ENCODE data around the gene KCNF1.

Gene KCNF1, protein sequence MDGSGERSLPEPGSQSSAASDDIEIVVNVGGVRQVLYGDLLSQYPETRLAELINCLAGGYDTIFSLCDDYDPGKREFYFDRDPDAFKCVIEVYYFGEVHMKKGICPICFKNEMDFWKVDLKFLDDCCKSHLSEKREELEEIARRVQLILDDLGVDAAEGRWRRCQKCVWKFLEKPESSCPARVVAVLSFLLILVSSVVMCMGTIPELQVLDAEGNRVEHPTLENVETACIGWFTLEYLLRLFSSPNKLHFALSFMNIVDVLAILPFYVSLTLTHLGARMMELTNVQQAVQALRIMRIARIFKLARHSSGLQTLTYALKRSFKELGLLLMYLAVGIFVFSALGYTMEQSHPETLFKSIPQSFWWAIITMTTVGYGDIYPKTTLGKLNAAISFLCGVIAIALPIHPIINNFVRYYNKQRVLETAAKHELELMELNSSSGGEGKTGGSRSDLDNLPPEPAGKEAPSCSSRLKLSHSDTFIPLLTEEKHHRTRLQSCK

DNA sequence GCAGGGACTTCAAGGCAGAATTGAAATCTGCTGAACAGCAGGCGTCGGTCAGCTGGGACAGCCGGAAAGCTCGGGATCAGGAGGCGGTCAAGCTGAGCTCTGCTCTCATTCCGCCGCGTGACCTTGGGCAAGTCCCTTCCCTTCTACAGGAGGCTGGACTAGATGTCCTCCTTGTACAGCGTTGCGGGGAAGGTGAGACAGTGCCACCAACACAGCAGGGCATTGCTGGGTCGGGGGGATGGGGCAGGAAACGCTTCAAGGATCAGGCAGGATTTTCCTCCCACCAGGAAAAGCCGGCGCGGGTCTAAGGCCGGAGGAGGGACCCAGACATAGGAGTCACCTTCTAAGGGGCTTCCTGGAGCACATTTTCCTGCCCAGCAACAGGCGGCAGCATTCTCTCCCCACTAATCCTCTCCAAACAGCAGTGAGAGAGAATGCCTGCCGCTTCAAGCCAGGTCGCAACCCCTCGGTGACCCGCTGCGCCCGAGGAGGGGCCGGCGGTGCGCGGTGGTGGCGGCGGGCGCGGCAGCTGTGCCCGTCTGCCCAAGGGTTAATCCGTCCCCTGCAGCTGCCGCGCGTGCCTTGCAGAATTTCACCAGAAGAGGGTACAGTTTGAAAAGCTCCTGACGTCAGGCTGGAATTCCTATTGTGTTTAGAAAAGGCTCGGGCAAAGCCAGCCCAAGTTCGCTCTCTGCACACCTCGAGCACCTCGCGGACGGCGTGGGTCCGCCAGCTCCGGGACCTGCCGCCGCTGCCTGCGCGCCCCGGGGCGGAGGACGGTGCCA is at the start of gene KCNF1:
Gene KCNF1, plus strand, starts transcription at position 644 of the 785 bp plus-strand sequence. CDS start 493 bp downstream, outside the sequence.
- DNase-seq, result no peak

- no peak for DNase-seq
Measured at GRCh38 chr2:10862330-10862729, 49.4 kb upstream of the KCNF1 start.

DNA sequence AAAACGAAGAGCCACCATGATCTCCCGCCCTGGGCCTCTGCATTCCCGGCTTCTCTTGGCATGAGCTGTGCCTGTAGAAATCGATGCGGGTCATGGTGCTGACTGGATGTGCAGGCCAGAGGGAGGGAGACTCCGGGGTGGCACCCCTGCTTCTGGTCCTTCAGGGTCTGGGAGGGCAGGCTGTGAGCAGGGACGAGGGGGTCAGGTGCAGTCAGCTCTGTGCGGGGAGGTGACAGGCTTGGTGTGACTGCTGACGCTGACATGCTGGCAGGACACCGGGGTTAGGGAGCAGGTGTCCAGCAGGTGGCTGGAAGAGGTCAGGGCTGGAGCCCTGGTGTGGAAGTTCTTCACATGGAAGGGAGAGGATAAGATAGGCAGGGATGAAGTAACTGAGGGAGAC is 48.7 kb upstream of the KCNF1 start:
- DNase-seq, result no peak

DNA sequence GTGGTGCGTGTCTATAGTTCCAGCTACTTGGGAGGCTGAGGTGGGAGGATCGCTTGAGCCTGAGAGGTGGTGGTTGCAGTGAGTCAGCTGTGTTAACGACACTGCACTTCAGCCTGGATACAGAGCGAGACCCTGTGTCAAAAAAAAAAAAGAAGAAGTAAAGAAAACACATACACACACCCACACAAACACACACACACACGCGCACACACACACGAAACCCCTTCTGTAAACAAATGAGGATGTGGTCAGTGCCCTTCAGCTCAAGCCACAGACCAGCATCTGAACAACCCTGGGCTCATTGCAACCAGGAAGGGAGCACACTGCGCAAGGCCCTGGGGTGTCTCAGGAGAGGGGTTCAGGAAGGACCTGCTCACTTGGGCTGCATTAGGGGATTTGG is 47.9 kb upstream of the KCNF1 start:
- no peak for DNase-seq

GRCh38 chr2:10864251-10864650 is 47.5 kb upstream of the KCNF1 start:
- no peak for DNase-seq

- no peak for DNase-seq
Measured at GRCh38 chr2:10864861-10865636, 46.7 kb upstream of the KCNF1 start.

GRCh38 chr2:10865841-10866240 is 45.9 kb upstream of the KCNF1 start:
- DNase-seq, result no peak

DNA sequence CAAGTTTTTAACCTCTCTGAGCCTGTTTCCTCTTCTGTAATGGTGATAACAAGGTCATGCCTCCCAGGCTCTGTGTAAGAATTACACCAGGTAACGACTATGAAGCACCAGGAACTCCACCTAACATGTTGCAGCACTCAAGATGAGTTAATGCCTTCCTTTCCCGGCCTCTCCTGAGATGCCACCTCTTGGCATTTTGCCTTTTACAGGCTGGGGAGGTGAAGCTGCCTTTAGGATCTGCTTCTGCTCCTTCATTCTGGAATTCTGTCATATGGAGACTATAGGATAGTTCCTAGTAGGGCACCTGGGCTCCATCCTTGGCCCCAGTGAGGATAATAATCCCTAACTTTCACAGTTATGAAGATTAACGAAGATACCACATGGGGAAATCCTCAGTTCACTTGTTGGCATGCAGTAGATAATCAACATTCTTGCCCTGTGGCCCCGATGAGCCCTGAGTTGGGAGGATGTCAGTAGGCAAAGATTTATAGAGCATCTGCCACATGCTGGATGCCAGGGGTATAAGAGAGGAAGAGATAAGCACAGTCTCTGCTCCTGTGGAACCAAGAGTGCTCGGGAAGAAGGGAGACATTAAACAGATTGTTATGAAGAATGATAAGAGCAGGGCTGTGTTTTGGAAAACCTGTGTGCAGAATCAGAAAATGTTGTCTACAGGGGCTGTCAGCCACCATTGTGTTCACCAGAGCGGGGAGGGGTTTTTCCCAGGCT is 43.9 kb upstream of the KCNF1 start:
- no peak for DNase-seq

DNA sequence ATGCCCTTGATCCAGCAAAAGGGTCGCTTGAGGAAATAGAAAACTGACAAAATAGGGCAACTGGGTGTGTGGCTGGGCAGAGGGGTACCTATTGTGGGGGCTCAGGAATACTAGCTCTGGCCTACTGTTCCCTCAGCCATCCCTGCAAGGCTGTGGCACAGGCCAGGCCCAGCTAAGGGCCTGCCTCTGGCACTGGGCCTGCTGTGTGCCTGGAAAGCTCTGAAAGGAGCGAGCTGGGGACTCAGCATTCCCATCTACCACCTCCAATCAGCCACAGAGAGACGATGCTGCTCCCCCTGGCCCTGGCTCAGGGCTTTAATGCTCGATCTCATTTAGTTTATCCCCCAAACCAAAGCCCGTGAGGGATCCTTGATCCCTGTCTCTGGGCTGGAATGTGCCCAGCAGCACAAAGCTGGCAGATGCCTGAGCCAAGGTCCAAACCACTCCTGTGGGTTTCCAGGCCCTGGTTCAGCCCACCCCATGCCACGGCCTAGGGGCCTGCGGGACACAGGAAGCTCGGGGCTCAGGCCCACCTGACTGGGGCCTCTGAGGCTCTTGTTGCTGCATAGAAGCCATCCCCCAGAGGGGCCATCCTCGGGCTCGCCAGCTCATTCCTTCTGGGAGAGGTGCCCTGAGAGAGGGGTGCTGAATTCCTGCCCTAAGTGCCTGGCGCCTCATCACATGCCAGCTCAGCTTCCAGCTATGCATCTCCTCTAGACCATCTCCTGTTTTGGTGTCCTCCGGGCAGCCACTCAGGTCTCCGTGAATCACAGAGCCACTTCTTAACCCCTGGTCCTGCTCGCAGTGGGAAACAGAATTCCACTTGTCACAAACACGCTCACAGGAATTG is 43.0 kb upstream of the KCNF1 start:
- DNase-seq, result no peak

DNA sequence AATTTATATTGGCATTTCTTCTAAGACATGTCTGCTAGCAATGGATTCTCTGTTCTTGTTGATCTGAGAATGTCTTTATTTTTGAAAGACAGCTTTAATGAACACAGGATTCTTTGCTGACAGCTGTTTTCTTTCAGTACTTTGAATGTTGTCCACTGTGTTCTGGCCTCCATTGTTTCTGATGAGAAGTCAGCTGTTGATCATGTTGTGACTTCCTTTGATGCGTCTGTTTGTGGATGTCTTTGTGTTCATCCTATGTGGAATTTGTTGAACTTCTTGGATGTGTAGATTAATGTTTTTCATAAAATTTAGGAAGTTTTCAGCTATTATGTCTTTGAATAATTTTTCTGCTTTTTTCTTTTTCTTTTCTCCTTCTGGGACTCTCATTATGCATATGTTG is 39.8 kb upstream of the KCNF1 start:
- no peak for DNase-seq

- DNase-seq, result no peak
Measured at GRCh38 chr2:10873171-10873570, 38.6 kb upstream of the KCNF1 start.

DNA sequence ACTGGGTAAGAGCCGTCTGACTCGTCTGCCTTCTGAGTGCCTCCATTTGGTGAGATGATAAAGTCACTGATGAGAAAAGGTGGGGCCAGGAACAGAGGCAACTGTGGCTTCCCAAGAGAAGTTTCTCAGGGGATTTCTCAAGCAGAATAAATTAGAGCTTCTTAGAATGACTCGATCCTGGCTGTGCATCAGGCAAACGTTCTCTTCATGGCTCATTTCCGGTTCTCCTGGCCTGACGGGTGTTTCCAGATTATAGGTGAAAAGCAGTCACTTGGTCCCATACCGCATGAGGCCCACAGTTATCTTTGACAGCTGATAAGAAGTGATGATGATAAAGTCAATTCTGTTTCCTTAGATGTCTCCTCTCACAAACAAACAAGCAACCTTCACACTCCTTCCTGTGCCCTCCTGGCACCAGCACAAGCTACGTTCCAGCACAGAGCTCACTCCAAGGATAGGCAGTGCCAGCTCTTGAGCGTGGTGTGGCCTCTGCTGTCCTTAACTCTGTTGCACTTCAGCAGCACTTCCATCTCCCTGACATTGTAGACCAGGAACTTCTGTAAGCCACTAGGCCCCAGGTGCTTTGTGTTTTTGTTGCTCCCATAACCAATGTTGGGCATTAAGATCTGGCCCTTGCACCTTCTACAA is 37.8 kb upstream of the KCNF1 start:
- DNase-seq, result no peak

GRCh38 chr2:10875126-10875525 is 36.6 kb upstream of the KCNF1 start:
- no peak for DNase-seq

DNA sequence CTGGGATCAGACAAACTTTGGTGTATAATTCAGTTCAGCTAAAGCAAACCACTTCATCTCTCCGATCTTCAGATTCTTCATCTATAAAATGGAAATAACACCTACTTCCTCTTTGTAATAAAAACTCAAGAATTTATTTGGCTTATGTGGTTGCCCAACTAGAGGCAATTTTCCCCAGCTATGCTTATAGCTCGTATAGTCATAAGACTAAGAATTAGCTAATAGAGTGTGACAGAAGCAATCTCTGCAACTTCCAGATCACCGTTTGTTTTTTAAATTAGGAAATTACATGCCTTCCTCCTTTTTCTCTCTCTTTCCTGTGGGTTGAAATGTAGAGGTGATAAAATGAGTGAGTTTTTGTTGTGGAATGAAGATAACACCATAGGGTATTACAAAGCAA is 35.3 kb upstream of the KCNF1 start:
- no peak for DNase-seq

GRCh38 chr2:10876963-10877362 is 34.8 kb upstream of the KCNF1 start:
- no peak for DNase-seq

DNA sequence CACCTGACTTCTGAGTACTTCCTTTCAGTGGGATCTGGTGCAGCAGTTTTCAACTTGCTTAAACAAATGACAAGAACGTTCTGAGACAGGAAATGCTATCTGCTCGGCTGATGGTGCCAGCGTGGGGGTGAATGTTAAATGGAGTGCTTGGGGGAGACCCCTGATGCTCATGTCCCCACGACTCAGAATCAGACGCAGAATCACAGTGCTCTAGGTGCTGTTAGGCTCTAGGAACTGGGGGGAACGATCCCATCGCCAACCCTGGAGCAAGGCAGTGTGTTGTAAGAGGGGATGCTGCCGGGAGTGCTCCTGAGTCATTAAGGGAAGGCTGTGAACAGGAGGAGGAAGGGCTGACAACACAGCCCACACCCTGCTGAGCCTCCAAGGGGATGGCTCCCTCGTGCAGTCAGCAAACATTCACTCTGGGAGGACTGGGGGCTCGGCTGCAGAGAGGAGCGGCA is 34.1 kb upstream of the KCNF1 start:
- DNase-seq, result no peak

GRCh38 chr2:10878268-10878915 is 33.3 kb upstream of the KCNF1 start:
- DNase-seq, result no peak

DNA sequence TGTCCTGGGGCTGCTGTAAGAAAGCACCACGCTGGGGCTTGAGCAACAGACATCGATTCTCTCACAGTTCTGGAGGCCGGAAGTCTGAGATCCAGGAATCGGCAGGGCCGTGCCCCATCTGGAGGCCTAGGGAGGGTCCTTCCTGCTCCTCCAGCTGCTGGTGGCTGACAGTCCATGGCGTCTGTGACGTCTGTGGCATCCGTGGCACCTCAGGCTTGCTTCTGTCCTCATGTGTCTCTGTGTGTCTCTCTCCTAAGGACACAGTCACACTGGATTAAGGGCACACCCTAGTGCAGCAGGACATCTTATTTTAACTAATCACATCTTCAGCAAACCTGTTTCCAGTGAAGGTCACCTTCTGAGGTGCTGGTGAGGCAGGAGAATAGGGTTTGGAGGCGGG is 32.6 kb upstream of the KCNF1 start:
- DNase-seq, result no peak

DNA sequence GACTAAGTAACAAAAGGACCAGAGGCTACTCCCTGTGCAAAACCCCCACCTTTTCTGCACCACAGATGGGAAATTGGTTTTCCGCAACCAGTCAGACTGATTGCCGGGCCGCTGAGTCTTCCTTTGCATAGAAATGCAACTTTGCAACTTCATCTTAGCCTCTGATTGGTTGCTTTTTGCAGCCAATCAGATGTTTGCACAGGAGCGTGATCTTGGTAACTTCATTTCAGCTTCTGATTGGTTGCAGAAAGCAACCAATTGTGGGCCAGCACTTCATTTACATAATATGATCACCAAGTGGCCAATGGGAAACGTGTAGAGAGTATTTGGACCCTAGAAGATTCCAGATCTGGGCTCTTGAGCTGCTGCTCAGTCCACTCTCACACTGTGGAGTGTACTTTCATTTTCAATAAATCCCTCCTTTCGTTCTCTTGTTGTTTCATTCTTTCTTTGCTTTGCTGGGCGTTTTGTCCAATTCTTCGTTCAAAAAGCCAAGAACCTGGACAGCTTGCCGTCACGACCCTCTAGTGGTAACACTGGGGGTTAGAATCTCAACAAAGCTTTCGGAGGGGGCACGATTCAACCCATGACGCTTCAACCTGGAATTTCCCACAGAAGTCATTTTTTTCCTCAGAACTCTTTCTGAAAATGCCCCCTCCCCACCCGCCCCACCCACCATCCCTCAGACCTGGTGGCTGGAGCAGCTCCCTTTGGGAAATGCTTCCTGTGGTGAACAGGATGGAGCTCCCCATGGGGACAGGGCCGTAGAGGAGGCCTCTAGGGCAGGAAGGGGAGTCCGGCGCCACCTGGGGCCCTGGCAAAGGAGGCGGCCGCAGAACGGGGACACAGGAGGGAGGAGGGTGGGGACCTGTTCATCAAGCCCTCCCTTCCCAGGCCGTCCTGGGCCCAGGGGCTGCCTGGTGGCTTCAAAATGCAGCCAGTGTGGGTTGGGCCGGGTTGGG is 31.8 kb upstream of the KCNF1 start:
- no peak for DNase-seq

Measured in activated naive CD4-positive, alpha-beta T cell treated with anti-CD3 and anti-CD28 coated beads, Interleukin-2, amount 50 U/mL, for 16 hours (primary cell).